Middle frontal gyrus (tissue), 1 donor: Measurements from ENCODE around the gene PRPF19.

Experiments
- DNase-seq: peaks from one replicate; pipeline ENCODE4 v3.0.0-alpha.2; 2015; ENCODE audit warnings: low spot score; ENCODE audit errors: extremely low spot score

PRPF19 gene

GRCh38 chr11:60860943-60861342, 45.4 kb downstream of the PRPF19 start:
- no peak for DNase-seq

GRCh38 chr11:60859616-60860250, 46.7 kb downstream of the PRPF19 start:
- no peak for DNase-seq

- DNase-seq = no peak
Measured at GRCh38 chr11:60858731-60859464, 47.5 kb downstream of the PRPF19 start.

GRCh38 chr11:60858236-60858635, 48.1 kb downstream of the PRPF19 start:
- DNase-seq = no peak

- DNase-seq = no peak
Measured at GRCh38 chr11:60857378-60858232, 48.8 kb downstream of the PRPF19 start.

GRCh38 chr11:60855726-60856633, 50.4 kb downstream of the PRPF19 start, which contains the start of gene PTGDR2:
Gene PTGDR2, minus strand, starts transcription at chr11:60855950. Its CDS starts 2,228 bp downstream, at chr11:60853722.
- DNase-seq = no peak

- DNase-seq = no peak
Measured at GRCh38 chr11:60854847-60855725, 51.3 kb downstream of the PRPF19 start.

GRCh38 chr11:60854140-60854846, 52.1 kb downstream of the PRPF19 start:
- no peak for DNase-seq

- DNase-seq = no peak
Measured at GRCh38 chr11:60852982-60853950, 53.1 kb downstream of the PRPF19 start.

- DNase-seq = no peak
Measured at GRCh38 chr11:60852117-60852981, 54.0 kb downstream of the PRPF19 start.

- DNase-seq = no peak
Measured at GRCh38 chr11:60851327-60852104, 54.9 kb downstream of the PRPF19 start.

GRCh38 chr11:60849641-60850520, 56.5 kb downstream of the PRPF19 start:
- DNase-seq = no peak

GRCh38 chr11:60848714-60849151, 57.7 kb downstream of the PRPF19 start:
- DNase-seq = no peak

GRCh38 chr11:60847896-60848295, 58.5 kb downstream of the PRPF19 start:
- no peak for DNase-seq

- DNase-seq = no peak
Measured at GRCh38 chr11:60847281-60847680, 59.1 kb downstream of the PRPF19 start.
